Globus pallidus (tissue), 1 donor: ENCODE measurements around the gene SDR39U1.
A peak's percentile ranks its signal among the peaks of the same experiment; 100 is the strongest.
"Not testable (repeated sequence)": the region's sequence is repeated elsewhere in the genome, so short reads cannot be mapped to it uniquely, and the experiment has no call there.

Experiments used
- DNase-seq: peaks from one replicate; pipeline ENCODE4 v3.0.0-alpha.2; 2015; ENCODE audit warnings: low spot score

The SDR39U1 gene, protein sequence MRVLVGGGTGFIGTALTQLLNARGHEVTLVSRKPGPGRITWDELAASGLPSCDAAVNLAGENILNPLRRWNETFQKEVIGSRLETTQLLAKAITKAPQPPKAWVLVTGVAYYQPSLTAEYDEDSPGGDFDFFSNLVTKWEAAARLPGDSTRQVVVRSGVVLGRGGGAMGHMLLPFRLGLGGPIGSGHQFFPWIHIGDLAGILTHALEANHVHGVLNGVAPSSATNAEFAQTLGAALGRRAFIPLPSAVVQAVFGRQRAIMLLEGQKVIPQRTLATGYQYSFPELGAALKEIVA

DNA sequence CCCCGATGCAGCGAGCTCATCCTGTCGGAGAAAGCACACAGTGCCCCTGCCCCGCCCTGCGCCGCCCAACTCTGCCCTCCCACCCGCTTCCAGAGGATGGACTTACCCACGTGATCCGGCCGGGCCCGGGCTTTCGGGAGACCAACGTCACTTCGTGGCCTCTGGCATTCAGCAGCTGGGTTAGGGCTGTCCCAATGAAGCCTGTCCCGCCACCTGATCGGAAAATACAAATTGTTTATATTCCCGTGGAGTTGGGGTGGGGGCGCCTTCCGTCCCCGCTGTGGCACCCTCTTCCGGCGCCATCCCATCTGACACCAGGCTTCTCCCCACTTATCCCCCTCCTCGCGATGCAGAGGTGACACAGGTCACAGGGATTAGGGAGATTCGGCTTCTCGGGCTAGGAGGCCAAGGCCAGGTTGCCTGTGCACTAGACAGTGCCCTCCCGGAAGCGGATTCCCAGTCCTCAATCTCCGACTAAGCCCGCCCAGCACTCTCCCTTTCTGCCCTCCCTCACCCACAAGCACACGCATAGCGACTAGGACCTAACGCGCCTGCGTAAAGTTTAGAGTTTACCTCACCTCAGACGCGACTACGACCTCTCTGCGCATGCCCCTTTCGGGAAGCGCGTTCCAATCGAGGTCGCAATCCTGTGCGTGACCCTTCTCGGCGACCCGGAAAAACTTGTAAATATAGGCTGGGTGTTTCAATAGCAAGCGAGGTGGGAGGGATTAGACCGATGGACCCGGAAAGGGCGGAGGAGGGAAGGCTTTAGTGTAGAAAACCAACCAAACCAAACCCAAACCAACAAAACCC, at the start of gene SDR39U1:
TSS of gene SDR39U1 (minus strand) at position 537 of the 813 bp plus-strand sequence. CDS start at position 530, 7 bp downstream.
- DNase-seq: peak; percentile 99

DNA sequence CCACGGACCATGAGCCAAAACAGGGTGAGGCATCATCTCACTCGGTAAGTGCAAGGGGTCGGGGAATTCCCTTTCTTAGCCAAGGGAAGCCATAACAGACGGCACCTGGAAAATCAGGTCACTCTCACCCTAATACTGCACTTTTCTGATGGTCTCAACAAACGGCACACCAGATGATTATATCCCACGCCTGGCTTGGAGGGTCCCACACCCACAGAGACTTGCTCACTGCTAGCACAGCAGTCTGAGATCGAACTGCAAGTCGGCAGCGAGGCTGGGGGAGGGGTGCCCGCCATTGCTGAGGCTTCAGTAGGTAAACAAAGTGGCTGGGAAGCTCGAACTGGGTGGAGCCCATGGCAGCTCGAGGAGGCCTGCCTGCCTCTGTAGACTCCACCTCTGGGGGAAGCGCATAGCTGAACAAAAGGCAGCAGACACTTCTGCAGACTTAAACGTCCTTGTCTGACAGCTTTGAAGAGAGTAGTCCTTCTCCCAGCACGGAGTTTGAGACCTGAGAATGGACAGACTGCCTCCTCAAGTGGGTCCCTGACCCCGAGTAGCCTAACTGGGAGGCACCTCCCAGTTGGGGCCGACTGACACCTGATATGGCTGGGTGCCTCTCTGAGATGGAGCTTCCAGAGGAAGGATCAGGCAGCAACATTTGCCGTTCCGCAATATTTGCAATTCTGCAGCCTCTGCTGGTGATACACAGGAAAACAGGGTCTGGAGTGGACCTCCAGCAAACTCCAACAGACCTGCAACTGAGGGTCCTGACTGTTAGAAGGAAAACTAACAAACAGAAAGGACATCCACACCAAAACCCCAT, 49.2 kb upstream of the SDR39U1 start:
- DNase-seq: not testable (repeated sequence)

DNA sequence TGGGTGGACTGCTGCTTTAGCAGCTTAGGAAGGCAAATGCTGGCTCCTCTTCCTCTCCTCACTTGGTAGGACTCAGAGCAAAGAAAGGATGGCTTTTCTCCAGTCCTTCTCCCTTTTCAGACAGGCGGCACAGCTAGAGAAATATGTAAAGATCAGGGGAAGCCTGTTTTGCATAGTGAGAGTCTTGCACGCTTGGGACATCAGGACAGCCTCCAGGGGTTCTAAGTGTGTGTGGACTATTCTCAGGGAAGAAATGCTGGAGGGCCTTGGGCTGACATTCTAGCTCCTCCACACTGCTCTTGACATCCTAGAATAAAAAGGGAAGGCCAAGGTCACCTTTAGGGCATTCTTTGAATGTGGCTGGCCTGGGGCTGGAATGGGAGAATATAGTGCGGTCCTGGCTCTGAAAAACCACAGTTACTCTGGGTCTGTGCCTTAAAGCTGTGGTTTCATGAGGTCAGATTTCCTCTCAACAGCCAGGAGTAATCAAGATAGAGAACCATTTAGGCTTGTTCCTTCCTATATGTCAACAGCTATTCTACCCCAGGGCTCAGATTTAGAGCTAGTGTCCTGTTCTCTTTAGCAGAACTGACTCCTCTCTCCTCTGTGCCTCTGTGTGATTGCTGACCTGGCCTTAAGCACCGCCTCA, 41.2 kb upstream of the SDR39U1 start:
- DNase-seq: no peak

DNA sequence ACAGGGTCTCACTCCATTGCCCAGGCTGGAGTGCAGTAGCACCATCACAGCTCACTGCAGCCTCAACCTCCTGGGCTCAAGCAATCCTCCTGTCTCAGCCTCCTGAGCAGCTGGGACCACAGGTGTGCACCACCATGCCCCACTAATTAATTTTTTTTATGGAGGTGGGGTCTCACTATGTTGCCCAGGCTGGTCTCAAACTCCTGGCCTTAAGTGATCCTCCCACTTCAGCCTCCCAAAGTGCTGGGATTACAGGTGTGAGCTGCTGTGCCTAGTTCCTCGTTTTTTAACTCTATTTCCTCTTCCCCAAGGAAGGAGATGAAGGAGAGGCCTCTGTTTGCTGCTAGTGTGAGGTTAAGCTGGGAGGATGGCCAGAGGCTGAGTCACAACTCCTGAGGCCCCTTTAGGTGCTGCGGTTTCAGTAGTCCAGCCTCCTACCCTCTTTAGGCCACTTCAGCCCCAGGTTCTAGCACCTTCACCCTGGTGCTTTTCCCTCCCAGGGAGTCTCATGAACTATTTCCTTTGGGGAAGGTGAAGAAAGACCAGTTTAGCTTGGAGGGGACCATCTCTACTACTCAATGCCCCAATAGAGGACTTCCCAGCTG, 40.2 kb upstream of the SDR39U1 start:
- DNase-seq: not testable (repeated sequence)

DNA sequence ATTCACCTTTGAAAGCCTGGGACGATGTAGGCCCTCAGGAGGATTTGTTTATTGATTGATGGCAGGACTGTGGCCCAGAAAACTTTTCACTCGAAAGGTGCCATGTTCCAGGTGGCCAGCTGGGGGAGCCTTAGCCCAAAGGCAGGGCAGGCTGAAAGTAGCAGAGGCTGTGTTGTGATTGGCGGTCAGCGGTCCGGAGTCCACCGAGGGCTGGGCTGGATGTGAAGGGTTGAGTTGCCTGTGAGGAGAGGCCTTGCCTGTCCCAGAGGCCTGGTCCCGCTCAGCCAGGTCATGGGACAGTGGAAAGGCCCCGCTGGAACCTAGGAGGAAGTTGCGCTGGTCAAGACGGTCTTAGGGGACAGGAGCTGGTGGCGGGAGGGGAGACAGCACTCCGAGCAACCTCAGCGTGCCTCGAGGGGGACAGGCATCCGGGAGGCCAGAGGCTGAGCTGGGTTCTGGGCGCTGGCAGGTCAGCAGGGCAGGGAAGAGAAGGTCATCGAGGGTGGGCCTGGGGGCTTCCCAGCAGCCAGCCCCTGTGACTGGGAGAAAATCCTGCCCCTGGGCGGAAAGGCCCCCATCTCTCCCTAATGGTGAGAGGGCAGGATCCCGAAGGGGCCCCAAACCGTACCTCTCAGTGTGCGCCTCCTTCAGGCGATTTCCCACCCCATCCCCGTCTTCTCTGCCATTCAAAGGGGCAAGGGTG, 39.2 kb upstream of the SDR39U1 start:
- DNase-seq: no peak

DNA sequence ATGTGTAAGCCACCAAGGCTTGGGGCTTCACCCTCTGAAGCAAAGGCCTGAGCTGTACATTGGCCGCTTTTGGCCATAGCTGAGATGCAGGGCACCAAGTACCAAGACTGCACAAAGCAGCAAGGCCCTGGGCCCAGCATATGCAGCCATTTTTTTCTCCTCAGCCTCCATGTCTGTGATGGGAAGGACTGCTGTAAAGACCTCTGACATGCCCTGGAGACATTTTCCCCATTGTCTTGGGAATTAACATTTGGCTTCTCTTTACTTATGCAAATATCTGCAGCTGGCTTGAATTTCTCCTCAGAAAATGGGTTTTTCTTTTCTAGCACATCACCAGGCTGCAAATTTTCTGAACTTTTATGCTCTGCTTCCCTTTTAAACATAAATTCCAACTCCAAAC, 37.4 kb upstream of the SDR39U1 start:
- DNase-seq: not testable (repeated sequence)

DNA sequence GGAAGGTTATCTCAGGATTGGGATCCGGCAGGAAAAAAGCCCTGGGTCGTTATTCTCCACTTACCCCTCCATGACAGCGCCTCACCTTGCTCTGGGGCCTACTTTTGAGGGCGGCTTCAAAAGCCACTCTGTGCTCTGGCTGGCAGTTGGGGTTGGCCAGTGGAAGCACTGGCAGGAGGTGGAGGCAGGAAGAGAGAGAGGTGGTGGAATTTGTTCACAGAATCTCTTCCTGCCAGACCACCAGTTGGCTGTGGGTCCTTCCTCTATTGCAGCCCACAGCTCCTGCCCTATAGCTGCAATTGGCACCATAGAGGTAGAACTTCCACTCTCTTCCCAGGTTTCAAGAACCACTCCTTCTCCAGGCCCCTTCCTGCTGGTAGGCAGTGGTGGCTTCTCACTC, 32.7 kb upstream of the SDR39U1 start:
- no peak for DNase-seq

DNA sequence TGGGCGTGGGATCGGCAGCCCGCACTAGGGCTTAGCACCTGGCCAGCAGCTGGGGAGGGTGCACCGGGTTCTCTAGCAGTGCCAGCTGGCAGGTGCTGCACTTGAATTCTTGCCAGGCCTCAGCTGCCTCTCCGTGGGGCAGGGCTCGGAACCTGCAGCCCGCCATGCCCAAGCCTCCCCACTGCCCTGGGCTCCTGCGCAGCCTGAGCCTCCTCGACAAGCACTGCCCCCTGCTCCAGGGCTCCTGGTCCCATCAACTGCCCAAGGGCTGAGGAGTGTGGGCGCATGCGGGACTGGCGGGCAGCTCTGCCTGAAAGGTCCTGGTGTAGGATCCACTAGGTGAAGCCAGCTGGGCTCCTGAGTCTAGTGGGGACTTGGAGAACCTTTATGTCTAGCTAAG, 30.6 kb upstream of the SDR39U1 start:
- DNase-seq: no peak

DNA sequence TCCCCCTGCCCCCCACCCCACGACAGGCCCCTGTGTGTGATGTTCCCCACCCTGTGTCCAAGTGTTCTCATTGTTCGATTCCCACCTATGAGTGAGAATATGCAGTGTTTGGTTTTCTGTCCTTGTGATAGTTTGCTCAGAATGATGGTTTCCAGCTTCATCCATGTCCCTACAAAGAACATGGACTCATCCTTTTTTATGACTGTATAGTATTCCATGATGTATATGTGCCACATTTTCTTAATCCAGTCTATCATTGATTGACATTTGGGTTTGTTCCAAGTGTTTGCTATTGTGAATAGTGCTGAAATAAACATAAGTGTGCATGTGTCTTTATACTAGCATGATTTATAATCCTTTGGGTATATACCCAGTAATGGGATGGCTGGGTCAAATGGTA, 27.9 kb upstream of the SDR39U1 start:
- not testable (repeated sequence) for DNase-seq

DNA sequence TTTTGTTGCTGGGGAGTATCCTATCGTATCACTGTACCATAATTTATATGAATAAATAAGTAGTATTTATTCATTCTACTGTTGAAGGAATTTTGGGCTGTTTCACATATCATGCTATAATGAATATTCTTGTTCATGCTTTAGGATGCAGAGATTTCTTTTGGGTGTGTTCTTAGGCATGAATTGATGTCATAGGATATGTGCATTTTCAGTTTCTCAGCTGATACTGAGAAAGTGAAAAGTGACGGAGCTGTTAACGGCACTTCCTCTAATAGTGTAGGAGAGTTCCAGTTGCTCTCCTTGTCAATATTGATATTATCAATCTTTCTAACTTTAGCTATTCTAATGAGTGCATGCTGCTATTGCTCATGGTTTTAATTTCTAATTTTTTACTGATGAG, 23.2 kb upstream of the SDR39U1 start:
- DNase-seq: no peak

DNA sequence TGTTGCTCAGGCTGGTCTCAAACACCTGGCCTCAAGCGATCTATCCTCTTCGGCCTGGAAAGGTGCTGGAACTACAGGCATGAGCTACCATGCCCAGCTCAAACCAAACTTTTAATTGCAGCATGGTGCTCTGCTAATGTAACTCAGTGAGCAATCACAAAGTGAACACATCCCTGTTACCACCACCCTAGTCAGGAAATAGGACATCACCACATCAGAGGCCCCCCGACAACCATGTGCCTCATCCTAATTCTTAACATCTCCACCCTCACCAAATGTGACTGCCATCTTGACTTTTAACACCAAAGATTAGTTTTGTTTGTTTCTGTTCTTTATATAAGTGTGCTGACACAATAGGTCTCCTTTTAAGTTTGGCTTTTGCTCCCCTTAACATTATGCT, 22.8 kb upstream of the SDR39U1 start:
- no peak for DNase-seq

DNA sequence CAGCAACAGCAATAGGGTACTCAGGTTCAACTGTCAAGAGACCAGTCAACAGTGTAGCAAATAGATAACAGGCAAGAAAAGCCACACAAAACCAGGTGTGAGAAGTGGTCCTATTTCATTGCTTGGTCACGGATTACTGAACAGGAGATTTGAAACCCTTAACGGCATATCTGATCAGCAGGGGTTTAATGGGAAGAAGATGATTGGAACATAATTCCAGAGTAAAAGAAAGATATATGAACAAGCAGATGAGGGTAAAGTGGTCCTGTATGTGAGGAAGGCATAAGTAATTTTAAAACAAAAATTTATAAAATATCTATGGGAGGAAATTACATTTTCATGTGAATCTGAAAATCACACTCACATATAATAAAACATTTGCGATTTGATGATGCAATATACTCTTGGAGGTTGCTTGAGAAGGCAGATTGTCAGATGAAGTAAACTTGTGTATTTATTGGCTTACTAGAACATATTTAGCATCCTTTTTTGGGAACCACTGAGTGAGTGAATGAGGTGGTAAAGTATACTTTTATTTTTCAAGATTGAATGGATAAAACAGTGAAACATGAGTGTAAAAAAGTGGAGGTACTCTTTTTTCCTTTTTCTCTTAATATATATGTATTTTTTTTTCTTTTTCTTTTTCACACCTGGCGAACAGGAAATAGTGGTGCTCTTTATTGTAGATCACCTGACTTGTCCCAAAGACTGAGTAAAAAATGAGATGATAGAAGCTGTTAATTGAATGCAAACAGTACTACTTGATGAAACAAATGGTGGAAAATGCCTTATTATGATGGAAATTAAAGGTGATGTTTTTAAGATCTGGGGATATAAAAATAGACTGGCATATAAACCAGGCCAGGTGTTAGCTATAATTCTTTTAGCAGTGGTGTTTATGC, 21.6 kb upstream of the SDR39U1 start:
- no peak for DNase-seq

DNA sequence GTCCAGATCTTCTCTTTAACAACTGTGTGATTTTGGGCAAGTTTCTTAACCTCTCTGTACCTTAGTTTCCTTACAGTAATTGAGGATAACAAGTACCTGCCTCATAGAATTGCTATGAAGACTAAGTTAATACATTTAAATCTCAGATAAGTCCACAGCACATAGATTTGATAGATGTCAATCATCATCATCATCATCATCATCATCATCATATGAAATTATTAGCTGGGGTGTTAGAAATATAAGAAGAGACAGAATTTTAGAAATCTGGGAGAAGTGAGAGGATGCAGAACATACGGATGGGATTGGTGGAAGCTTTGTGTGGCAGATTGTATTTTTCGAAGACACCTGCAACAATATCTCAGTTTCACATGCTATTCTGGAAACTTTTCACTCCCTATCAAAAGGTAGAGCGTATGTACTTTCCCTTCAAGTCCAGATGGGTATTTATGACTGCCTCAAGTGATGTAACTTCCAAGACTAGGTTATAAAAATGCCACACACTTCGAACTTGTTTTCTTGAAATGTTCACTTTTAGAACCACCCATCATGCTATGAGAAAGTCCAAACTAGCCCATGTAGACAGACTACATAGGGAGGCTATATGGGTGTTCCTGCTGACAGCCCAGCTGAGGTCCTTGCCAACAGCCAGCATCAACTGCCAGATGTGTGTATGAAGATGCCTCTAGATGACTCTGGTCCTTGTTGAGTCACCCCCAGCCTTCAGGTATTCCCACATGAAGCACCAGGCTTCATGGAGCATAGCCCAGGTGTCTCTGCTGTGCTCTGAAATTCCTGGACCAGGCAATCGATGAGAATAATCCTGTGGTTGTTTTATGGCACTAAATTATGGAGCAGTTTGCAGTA, 20.7 kb upstream of the SDR39U1 start:
- no peak for DNase-seq

DNA sequence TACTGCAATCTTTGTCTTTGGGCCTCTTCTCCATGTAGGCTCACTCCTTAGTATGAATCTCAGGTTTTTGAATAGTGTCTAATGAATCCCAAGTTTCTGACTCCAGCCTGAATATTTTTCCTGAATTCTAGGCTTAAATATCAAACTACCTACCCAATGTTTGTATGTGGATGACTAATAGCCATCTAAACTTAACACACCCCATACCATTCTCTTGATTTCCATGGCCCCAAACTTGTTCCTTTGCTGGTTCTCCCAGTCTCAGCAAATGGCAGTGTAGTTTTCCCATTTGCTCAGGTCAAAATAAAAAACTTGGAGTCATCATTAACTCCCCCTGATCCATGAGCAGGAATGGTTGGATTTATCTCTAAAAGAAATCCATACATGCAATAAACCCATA, 18.8 kb upstream of the SDR39U1 start:
- DNase-seq: no peak

DNA sequence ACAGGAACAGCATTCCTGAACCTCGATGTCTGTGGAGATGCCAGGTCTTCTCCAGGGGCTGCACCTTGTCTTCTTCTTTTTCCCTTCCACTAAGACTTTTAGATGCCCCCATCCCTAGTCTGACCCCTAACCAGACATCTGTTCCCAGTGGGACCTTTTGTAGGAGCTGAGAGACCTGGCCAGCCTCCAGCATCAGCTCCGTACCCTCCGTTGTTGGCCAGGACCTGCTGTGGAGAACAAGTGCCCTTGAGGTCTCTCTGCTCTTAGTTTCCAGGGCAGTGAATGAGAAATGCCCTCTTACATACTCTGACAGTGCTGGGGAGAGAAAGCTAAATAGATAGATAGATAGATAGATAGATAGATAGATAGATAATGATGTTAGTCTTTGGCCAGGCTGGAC, 16.8 kb upstream of the SDR39U1 start:
- DNase-seq: no peak

DNA sequence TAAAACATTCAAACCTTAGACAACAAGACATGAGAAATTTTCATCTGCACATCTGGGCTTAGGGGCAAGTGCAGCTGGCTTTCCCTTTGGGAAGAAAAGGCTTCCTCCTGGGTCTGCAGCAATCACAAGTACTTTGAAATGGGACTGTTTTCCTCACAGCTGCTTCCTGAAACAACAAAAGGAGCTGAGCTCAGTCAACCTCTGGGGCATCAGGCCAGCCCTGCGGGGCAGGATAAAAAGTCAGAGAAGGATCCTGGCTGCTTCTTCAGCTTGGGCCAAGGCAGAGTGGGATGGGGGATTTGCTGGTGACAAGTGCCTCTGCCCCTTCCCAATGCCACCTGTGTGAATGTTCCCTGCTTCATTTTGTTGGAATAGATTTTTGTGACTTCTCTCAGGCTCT, 16.2 kb upstream of the SDR39U1 start:
- no peak for DNase-seq

DNA sequence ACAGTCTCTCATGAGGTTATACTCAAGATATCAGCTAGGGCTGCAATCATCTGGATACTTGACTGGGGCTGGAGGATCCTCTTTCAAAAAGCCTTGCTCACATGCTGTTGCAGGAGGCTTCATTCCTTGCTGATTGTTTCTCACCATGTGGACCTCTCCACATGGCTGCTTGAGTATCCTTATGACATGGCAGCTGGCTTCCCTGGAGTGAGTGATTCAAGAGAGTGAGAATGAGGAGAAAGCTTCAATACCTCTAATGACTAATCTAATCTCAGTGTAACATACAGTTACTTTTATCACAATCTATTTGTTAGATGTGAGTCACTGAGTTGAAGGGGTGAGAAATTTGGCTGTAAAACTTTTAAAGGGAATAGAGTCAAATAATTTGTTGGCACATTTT, 14.4 kb upstream of the SDR39U1 start:
- DNase-seq: no peak

DNA sequence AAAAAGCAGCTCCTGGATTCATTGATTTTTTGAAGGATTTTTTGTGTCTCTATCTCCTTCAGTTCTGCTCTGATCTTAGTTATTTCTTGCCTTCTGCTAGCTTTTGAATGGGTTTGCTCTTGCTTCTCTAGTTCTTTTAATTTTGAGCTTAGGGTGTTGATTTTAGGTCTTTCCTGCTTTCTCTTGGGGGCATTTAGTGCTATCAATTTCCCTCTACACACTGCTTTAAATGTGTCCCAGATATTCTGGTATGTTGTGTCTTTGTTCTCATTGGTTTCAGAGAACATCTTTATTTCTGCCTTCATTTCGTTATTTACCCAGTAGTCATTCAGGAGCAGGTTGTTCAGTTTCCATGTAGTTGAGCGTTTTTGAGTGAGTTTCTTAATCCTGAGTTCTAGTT, 8.3 kb upstream of the SDR39U1 start:
- not testable (repeated sequence) for DNase-seq

DNA sequence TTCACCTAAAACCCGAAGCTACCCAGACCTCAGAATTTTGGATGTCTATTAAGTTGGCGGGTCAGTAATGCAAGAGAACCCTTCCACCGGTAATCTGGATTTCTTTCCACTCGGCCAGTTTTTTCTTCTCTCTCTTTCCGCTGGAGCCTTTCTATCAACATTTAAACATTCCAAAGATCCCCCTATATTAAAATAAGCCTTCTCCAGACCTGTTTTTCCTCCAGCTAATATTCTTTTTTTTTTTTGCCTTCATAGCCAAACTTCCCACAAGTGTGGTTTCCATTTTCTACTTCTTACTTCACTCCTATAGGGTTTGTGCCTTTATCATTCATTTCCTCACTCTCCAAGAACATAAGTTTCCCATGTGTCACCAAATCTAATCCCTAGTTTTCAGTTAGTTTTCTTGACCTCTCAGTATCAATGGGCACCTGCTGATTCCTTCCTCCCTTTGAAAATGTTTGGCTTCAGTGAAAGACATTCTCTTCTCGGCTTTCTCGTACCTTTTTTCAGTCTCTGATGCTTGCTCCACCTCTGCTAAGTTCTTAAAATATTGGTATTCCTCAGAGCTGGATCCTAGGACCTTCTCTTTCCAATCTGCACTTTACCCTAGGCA, 583 bp upstream of the SDR39U1 start:
- DNase-seq: no peak
